CD4-positive, alpha-beta T cell treated with Interleukin-15 for 1 hour (primary cell): ENCODE measurements around the gene SLC4A8.
"Not testable (repeated sequence)": the region's sequence is repeated elsewhere in the genome, so short reads cannot be mapped to it uniquely, and the experiment has no call there.

Source experiments
- DNase-seq: peaks from one replicate; pipeline ENCODE4 v3.0.0-alpha.2; 2020

Gene SLC4A8

DNA sequence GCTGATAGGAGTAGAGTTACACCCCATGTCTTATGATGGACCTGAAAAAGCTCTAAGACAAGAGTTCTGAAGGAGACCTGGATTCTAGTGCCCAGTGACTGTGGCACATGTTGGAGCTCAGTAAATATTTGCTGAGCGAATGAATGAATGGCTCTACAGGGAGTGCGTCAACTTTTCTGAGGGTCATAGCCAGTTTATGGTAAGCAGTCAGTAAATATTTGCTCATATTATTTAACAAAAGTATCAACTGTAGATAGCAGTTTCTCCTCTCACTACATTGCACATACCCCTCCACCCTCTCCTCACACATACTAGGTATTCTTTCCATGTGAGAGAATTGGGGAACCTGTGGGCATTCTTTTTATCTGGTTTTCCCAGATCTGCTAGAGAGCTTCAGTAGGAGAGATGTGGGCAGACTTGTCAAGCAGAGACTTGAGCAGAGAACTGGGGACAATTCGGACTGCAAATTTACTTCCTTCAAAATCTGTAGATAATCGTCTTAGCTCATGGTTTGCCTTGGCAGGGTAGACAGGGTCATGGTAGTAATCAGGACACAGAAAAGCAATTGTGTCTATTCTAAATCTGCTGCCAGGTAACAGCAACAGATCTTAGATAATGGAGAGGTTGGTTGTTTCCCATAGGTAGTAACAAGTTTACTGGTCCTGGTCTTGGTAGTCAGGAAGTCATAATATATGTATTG is 5.7 kb downstream of the SLC4A8 start:
- no peak for DNase-seq

GRCh38 chr12:51432921-51433320 is 8.3 kb downstream of the SLC4A8 start:
- DNase-seq: no peak

DNA sequence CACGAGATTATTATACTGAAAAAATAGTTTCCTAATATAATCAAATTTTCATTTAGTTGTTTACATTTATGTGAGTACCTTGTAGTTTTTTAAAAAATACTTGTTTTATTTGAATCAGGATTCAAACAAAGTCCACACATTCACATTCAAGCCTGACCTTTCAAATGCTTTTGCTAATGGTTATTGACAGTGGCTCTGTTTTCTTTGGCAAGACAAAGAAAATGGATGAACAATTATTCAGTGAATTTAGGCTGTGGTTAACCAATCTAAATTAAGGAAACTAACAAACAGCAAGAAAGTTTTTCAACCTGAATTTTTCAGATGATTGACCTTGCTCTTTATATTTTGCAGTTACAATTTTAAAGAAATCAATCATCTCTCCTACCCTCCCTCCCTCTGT is 9.7 kb downstream of the SLC4A8 start:
- no peak for DNase-seq

- no peak for DNase-seq
Measured at GRCh38 chr12:51437431-51437830, 12.8 kb downstream of the SLC4A8 start.

- DNase-seq: no peak
Measured at GRCh38 chr12:51439330-51439729, 14.7 kb downstream of the SLC4A8 start.

DNA sequence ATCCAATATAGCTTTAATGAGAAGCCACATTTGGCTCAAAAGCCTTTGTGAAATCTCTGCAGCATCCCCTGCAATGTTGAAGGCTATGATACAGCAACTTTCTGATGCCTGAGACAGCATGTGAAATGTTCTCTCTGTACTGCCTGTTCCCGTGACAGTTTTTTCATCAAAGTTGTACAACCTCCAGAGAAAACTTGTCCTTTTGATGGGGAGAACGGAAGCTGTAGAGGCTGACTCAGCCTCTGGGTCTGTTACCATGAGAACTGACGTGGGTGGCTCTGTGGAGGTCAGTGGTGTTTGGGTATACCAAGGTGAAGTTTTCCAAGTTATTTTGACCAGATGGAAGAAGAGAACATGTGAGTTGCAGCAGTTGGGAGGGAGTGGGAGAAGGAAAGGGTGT is 17.0 kb downstream of the SLC4A8 start:
- no peak for DNase-seq

DNA sequence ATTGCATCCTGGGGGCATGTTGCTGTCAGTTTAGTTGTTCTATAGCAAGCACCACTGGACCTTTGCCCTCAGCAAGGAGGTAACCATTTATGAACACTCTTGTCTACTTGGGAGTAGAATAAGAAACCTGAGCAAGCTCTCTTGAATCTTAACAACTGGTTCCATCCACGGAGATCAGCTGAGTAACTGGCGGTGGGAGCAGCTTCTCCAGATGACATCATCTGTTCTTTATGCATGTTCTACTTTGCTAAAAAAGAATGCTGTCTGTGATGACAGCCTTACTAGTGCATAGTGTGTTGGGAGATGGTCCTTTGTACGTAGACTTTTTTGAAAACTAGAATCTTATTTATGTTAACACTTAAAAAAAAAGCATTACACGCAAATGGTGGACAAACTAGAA is 17.7 kb downstream of the SLC4A8 start:
- no peak for DNase-seq

DNA sequence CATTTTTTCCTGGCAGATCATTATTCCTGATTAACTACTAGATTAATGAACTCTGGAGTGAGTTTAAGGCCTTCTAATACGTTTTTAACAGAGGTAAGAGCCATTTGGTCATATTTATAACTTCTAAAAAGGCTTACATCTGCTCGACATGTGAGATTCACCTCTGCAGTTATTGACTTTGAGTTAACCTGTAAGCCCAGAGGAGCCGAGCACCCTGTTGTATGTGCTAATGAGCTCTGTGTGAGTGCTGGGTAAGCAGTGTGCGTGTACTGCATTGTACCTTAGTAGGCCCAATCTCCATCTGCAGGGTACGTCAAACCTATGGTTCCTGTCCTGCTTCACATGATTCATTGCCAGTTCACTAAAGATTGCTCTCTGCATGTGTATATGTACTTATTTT is 18.9 kb downstream of the SLC4A8 start:
- DNase-seq: no peak

DNA sequence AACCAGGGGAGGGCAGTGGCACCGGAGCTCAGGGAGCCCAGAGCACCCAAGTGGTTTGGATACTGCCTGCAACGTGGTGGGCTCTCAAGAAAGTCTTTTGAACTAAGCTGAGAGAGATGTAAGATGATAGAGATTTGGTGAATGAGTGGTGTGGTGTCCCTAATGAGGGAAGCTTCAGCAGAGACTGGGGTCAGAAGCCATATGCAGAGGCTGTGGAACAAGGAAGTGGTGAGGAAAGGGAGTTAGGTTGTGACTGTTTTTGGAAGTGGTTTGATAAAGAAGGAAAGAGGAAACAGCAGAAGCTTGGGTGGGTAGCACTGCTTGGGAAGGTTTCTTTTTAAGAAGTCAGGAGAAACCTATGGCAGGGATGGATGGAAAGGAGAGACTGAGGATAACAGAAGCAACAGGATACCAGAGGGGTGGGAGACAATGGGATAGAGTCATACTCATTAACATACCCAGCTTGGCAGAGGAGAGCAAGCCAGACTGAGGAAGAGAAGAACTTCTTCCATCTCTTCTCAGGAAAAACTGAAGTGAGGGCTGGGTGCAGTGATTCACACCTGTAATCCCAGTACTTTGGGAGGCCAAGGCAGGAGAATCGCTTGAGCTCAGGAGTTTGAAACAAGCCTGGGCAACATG is 24.1 kb downstream of the SLC4A8 start:
- DNase-seq: no peak

DNA sequence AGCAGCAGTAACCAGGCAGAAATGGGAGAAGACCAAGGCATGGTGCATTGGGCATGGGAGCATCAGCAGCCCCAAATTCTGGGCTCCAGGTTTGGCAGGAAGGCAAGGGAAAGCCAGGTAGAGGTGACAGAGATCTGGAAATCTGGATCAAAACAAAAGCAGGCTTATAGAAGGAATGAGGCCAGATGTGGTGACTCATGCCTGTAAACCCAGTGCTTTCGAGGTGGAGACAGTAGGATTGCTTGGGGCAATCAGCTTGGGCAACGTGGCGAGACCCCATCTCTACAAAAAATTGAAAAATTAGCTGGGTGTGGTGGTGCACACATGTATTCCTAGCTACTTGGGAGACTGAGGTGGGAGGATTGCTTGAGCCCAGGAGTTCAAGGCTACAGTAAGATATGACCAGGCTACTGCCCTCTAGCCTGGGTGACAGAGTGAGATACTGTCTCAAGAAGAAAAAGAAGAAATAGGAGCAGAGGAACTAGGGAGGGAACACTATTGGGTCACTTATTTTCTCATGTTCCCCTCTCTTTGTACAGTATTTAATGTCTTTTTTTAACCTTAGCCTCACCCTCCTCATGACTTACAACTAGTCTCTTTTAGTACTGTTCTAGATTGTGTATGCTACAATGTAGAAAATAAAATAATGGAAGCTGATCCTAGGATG is 25.1 kb downstream of the SLC4A8 start:
- no peak for DNase-seq

GRCh38 chr12:51450333-51450732 is 25.7 kb downstream of the SLC4A8 start:
- no peak for DNase-seq

GRCh38 chr12:51450806-51451205 is 26.2 kb downstream of the SLC4A8 start:
- no peak for DNase-seq

DNA sequence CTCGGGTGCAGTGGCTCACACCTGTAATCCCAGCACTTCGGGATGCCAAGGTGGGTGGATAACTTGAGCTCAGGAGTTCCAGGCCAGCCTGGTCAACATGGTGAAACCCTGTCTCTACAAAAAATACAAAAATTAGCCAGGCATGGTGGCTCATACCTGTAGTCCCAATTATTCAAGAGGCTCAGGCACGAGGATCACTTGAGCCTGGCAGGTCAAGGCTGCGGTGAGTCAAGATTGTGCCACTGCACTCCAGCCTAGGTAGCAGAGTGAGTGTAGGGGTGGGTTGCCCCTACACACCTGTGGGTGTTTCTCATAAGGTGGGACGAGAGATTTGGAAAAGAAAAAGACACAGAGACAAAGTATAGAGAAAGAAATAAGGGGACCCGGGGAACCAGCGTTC is 29.4 kb downstream of the SLC4A8 start:
- DNase-seq: not testable (repeated sequence)

DNA sequence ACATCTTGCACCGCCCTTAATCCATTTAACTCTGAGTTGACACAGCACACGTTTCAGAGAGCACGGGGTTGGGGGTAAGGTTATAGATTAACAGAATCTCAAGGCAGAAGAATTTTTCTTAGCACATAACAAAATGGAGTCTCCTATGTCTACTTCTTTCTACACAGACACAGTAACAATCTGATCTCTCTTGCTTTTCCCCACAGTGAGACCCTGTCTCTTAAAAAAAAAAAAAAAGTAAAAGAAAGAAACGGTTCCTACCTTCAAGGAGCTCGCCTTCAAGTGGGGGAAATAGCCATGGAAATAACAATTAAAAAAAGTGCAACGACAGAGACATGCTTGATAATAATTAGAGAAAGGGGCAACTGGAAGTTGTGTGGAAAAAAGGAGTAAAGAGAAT is 30.4 kb downstream of the SLC4A8 start:
- DNase-seq: not testable (repeated sequence)

GRCh38 chr12:51458635-51459034 is 34.0 kb downstream of the SLC4A8 start:
- no peak for DNase-seq

GRCh38 chr12:51460519-51460918 is 35.9 kb downstream of the SLC4A8 start:
- DNase-seq: no peak

DNA sequence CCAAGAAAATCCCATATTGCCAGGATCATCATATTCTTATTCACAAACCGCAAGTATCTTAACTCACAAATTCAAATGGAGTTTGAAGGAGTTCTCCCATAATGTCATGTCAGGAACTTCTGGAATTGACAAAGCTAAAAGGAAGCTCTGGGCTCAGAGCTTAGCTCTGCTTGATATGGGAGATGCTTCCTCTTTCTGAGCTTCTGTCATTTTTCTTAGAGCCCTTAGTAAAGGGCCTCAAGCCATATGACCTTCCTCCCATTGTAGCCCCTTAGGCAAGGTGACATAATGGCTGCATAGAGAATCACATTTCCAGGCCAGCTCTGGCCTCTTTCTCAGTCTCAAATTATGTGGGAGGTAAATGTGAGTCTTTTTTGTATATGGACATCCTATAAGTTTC is 40.9 kb downstream of the SLC4A8 start:
- no peak for DNase-seq

DNA sequence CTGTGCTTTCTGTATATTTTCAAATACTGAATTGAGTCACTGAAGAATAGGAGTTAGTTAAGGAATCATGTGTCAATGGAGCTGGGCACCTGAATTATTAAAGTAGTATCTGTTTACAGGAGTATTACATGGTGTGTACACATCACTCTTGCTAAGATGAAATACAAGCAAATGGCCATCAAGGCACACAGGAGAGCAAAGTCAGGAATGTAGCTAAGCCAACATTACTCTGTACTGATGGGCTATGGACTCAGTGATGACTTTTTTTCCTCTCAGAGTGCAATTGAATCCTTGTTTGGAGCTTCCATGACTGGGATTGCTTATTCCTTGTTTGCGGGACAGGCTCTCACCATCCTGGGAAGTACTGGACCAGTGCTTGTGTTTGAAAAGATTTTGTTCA is 45.5 kb downstream of the SLC4A8 start:
- no peak for DNase-seq

- DNase-seq: no peak
Measured at GRCh38 chr12:51471111-51471864, 46.7 kb downstream of the SLC4A8 start.

DNA sequence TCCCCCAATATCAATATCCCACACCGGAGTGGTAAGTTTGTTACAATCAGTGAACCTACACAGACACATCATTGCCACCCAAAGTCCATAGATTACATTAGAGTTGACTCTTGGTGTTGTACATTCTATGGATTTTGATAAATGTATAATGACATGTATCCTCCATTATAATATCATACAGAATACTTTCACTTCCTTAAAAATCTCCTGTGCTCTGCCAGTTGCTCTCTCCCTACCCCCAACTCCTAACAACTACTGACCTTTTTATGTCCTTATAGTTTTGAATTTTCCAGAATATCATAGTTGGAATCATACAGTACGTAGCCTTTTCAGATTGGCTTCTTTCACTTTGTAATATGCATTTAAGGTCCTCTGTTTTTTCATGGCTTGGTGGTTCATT is 48.4 kb downstream of the SLC4A8 start:
- DNase-seq: no peak

GRCh38 chr12:51473947-51474346 is 49.3 kb downstream of the SLC4A8 start:
- no peak for DNase-seq

DNA sequence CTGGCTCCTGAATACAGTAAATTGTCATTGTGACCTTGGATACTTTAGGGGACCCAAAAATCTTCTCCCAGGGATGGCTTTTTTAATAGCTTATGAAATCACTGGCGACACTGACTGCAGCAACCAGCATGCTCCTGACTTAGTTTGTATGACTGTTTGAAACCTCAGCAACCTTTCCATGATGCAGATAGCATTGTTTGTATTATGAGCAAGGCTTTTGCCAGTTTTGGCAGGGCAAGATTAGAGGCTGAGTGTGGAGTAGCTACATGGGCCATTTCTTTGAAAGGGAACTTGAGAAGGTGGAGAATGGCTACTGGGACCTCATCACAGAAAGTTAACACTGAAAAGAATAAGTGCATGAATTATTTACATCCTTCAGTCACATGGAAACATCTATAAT is 50.9 kb downstream of the SLC4A8 start:
- DNase-seq: no peak

DNA sequence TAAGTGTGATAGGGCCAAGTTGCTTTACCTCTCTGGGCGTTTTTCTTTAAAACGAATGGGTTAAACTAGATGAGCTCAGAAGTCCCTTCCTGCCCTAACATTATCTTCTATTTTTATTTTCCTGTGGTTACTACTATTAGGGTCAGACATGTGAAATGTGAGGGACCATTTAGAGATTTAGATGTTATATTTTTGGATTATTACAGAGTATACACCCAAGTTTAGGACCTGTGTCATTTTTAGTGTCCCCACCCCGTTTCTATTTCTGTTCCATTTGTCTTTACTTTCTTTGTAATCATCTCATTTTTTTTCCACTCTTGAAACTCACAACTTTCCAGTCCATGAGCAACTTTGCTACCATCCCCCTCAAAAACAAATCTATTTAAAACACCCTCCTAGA is 56.3 kb downstream of the SLC4A8 start:
- DNase-seq: no peak
